ENCODE data around the gene CD80. TPM values are rescaled to one million over a fixed set of nuclear protein-coding genes. Genes with fewer than 3 reads are reported as not detected.

The CD80 gene
- total and polyA plus RNA-seq, 2 of the 8 experiments (the other 6 are each of a cell fraction or from before 2014, with no cell fraction given) = 0.11 TPM; not detected in 1

DNA sequence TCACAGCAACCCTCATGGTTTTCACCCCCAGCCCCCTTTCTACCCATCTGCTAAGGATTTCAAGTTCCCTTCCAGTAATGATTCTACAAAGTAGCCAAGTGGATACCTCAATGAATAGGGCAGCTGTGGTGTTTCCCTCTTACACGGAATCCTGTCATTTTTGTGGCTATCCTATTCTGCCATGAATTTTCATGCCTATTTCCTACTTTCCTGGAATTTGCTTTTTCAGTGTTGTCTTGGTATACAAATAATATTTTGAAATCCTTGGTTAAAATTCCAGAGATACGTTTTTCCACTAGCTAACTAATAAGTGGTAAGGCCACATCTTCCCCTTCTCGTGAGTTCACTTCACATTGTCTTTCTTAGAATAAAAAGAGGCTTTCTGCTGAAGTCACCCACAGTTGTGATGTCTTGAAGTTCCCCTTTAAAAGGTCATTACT, 27.3 kb upstream of the CD80 start (continued):
- TF ChIP-seq RAD21 (IDR thresholded peaks at IDR 0.05 in 1 of 2, conservative IDR thresholded peaks at IDR 0.05 in 1 of 2; ENCODE audit: low read depth in 2 of 2, low read length in 2 of 2) = no peak
- TF ChIP-seq SP2 (IDR thresholded peaks at IDR 0.05; ENCODE audit: low read length) = no peak
- no peak for TF ChIP-seq ATF3 (IDR thresholded peaks at IDR 0.05; ENCODE audit: insufficient read depth, low read depth, low read length)
- TF ChIP-seq RXRA (IDR thresholded peaks at IDR 0.05; ENCODE audit: insufficient read depth, low read depth, low read length) = no peak
- TF ChIP-seq POU5F1 (IDR thresholded peaks at IDR 0.05; ENCODE audit: low read depth, low read length) = no peak
